Sigmoid colon (tissue), 4 donors: ENCODE data around the gene NDST1.

Experiments used
- EP300 ChIP-seq, 4 donors: sonication (generic); formaldehyde crosslinking; IDR thresholded peaks; one replicate each; pipeline ENCODE4 v1.6.1; 2017; ENCODE audit warnings: antibody characterized with exemption in 4 of 4
- POLR2A ChIP-seq, 2 donors: fragments of 450-650 bp; IDR thresholded peaks; one replicate each; pipeline ENCODE4 v1.6.1; 2016; ENCODE audit warnings: antibody characterized with exemption in 2 of 2, mild to moderate bottlenecking in 2 of 2, moderate library complexity in 2 of 2
- POLR2AphosphoS5 ChIP-seq, 4 donors: sonication (generic); formaldehyde crosslinking; IDR thresholded peaks; one replicate each; pipeline ENCODE4 v1.6.1; 2017; ENCODE audit warnings: antibody characterized with exemption in 4 of 4
- TF ChIP-seq, protein P1 (sequence below), 4 experiments: fragments of 450-650 bp in 3 of 4; fragments of 200-600 bp in 1 of 4; IDR thresholded peaks; one replicate each; pipeline ENCODE4 v1.5.1; 2016 to 2019; ENCODE audit warnings: antibody characterized with exemption in 4 of 4, mild to moderate bottlenecking in 3 of 4, moderate library complexity in 2 of 4

DNA sequence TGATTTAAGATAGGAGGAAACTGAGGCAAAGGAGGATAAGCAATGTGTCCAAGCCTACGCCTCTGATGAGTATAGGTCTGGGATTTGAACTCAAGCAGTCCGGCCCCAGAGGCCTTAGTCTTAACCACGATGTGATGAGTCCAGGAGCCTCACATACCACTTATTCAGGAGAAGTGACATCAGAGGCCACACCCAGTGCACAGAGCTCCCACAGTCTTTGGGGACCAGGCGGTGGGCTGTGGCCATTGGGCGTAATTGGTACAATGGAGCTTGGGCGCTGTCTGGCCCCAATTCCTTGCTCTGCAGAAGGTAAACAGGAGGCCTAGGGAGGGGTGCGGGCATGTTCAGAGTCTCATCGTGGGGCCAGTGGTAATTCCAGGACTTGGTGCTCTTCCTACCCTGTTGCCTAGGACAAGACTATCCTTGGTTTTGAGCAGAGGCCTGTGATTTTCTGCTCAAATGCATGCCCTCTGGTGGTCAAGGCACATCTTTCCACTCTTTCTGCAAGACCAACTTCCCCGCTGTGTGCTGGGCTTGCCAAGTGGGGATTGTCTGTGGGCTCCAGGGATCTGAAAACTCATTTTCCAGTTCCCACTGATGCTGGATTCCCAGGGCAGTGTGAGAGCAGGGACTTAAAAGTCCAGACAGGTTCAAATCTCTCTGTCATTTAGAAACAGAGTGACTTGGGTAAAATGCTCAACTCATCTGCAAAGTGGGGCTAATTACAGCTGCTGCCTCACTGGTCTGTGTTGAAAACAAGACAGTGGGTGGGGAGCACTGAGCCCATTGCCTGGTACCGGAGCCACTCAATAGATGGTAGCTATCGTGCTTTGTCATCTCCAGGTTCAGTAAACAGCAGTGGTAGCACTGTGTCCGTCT lies 15.8 kb downstream of the NDST1 start:
- TF ChIP-seq, protein P1, sequence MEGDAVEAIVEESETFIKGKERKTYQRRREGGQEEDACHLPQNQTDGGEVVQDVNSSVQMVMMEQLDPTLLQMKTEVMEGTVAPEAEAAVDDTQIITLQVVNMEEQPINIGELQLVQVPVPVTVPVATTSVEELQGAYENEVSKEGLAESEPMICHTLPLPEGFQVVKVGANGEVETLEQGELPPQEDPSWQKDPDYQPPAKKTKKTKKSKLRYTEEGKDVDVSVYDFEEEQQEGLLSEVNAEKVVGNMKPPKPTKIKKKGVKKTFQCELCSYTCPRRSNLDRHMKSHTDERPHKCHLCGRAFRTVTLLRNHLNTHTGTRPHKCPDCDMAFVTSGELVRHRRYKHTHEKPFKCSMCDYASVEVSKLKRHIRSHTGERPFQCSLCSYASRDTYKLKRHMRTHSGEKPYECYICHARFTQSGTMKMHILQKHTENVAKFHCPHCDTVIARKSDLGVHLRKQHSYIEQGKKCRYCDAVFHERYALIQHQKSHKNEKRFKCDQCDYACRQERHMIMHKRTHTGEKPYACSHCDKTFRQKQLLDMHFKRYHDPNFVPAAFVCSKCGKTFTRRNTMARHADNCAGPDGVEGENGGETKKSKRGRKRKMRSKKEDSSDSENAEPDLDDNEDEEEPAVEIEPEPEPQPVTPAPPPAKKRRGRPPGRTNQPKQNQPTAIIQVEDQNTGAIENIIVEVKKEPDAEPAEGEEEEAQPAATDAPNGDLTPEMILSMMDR (IDR thresholded peaks at IDR 0.05), result peak; percentile 49 to 68 (median 64)
- TF ChIP-seq POLR2AphosphoS5 (IDR thresholded peaks at IDR 0.05) (no peak), POLR2A (IDR thresholded peaks at IDR 0.05) (no peak), EP300 (IDR thresholded peaks at IDR 0.05) (no peak)
